ENCODE results near the gene TCEAL9.
A peak's percentile ranks its signal among the peaks of the same experiment; 100 is the strongest.
"Not testable (repeated sequence)": the region's sequence is repeated elsewhere in the genome, so short reads cannot be mapped to it uniquely, and the experiment has no call there.

TCEAL9 gene

GRCh38 chrX:103356130-103356798, at the start of gene TCEAL9:
Gene TCEAL9 (plus strand): TSS chrX:103356506. CDS start chrX:103357685, 1,179 bp downstream.
- DNase-seq = peak in 55 of 58 donors; percentile 0 to 63 (median 31)

GRCh38 chrX:103309860-103310554, 46.3 kb upstream of the TCEAL9 start:
- DNase-seq = peak in 8 of 58 donors; percentile 0 to 5 (median 2)

GRCh38 chrX:103310555-103311398, 45.5 kb upstream of the TCEAL9 start, which contains the start of gene BEX2:
Gene BEX2 (minus strand): TSS chrX:103310990. CDS start chrX:103309976, 1,014 bp downstream.
- peak; percentile 2 to 85 (median 67) for DNase-seq

- DNase-seq = no peak
Measured at GRCh38 chrX:103311399-103311780, 44.9 kb upstream of the TCEAL9 start.

GRCh38 chrX:103329991-103330390, 26.3 kb upstream of the TCEAL9 start, which contains the start of gene TCEAL7:
Gene TCEAL7 (plus strand): TSS chrX:103330239. CDS start chrX:103331404, 1,165 bp downstream.
- peak in 53 of 58 donors; percentile 1 to 84 (median 51) for DNase-seq

- DNase-seq = peak in 13 of 58 donors; percentile 3 to 45 (median 8)
Measured at GRCh38 chrX:103330681-103331288, 25.5 kb upstream of the TCEAL9 start.

GRCh38 chrX:103338663-103339062, 17.6 kb upstream of the TCEAL9 start:
- peak in 17 of 58 donors; percentile 0 to 44 (median 9) for DNase-seq

- peak in 16 of 58 donors; percentile 0 to 44 (median 4) for DNase-seq
Measured at GRCh38 chrX:103343105-103343504, 13.2 kb upstream of the TCEAL9 start.

- no peak for DNase-seq
Measured at GRCh38 chrX:103344606-103345005, 11.7 kb upstream of the TCEAL9 start.

- DNase-seq = no peak
Measured at GRCh38 chrX:103347682-103348397, 8.5 kb upstream of the TCEAL9 start.

GRCh38 chrX:103356858-103357257, 552 bp downstream of the TCEAL9 start:
- peak in 26 of 58 donors; percentile 0 to 19 (median 5) for DNase-seq

GRCh38 chrX:103357871-103358270, 1.6 kb downstream of the TCEAL9 start:
- no peak for DNase-seq

- not testable (repeated sequence) for DNase-seq
Measured at GRCh38 chrX:103359605-103360004, 3.3 kb downstream of the TCEAL9 start.

- DNase-seq = no peak
Measured at GRCh38 chrX:103360092-103360491, 3.8 kb downstream of the TCEAL9 start.

GRCh38 chrX:103360916-103361315, 4.6 kb downstream of the TCEAL9 start:
- DNase-seq = no peak

GRCh38 chrX:103361798-103362197, 5.5 kb downstream of the TCEAL9 start:
- no peak for DNase-seq

- DNase-seq = no peak
Measured at GRCh38 chrX:103362474-103362873, 6.2 kb downstream of the TCEAL9 start.

GRCh38 chrX:103363046-103363445, 6.7 kb downstream of the TCEAL9 start:
- DNase-seq = no peak

GRCh38 chrX:103367502-103367901, 11.2 kb downstream of the TCEAL9 start:
- DNase-seq = no peak

GRCh38 chrX:103369479-103369878, 13.2 kb downstream of the TCEAL9 start:
- DNase-seq = no peak

Data from anterior cingulate cortex (tissue), 58 donors.